ENCODE results near the gene FNDC3A.

Gene FNDC3A

DNA sequence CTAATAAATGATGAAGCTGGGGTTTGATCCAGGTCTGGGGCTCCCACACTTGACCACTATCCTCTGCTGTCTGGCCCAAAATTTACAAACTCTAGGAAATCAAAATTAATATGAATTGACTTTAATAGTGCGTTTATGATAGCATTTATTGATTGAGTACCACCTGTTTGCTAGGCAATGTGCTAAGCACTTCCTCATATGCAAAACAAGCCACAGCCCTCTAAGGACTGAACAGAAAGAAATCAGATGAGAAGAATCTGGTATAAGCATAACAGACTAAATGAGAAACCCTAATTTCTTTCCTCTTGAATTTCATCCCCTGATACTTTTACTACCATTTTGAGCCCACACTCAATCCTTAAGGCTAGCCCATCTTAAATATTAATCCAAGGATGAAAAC is 237.8 kb downstream of the FNDC3A start:
- DNase-seq (ENCODE audit: low read depth in 2 of 3, low spot score in 1 of 3), result no peak

DNA sequence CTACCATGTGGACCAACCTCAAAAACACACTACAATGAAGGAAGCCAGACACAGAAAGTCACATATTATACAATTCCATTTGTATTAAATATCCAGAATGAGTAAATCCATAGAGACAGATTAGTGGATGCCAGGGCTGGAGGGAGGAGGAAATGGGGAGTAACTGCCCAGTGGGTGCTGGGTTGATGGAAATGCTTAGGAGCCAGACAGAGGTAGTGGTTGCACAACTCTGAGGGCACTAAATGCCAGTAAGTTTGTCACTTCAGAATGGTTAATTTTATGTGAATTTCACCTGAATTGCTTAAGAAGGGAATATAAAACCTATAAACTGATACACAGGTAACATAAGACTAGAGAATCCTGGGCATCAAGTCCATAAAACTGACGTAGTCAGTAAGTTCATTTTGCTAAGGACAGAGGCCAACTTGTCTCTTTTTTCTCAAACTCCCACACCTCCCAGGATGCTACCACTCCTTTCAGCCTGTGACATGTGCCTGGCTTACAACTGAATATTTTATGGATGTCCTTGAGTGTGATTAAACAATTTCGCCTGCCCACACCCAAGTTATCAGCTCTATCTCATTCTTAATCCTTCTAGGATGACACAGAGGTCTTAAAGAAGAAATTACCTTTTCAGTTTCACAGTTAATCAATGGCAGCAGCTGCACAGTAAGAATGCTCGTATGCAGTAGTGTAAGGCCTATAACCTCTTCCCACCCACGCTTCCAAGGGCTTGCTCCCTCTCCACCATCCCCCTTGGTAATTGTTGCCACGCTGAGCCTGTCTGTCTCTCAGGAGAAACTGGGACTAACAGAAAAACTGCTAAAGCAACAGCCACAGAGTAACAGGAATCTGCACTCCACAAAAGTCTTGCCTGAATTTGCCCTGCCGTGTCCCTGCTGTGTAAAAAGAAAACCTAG is 238.5 kb downstream of the FNDC3A start:
- no peak for DNase-seq (ENCODE audit: low read depth in 2 of 3, low spot score in 1 of 3)

DNA sequence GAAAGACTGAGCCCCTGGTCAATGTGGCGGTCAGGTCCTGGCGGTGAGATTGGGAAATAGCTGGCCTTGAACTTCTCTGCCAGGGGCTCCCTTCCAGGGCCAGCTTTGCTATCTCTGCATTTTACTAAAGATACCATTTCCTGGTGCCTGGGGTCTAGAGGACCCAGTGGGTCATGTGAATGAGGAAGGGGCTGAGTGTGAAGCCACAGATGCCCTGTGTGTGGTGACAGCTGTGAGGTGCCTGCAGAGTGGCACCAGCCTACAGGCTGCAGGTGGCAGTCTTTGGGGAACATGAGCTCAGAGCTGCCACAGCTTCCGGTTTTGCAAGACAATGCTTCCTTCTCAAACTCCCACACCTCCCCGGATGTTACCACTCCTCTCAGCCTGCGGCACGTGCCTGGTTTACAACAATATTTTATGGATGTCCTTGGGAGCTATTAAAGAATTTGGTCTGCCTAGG is 239.2 kb downstream of the FNDC3A start:
- peak in 1 of 3 donors; percentile 15 for DNase-seq (ENCODE audit: low read depth in 2 of 3, low spot score in 1 of 3)

DNA sequence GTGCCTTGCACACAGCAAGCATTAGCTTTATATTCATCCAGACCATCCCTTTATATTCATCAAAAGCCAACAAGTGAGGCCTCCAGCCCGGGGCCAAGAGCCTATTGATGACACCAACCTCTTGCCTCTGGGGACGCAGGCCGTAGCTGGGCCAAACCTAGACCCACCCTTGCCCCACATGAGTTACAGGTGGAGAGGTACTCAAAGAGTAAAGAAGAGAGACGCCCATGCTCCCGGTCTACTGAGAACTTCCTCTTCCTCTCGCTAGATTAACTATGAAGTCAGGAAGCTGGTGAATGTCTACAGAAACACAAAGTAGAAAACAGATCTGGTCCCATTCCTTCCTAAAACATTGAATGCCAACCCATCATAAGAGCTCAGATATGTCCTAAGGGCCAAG is 240.6 kb downstream of the FNDC3A start:
- no peak for DNase-seq (ENCODE audit: low read depth in 2 of 3, low spot score in 1 of 3)

DNA sequence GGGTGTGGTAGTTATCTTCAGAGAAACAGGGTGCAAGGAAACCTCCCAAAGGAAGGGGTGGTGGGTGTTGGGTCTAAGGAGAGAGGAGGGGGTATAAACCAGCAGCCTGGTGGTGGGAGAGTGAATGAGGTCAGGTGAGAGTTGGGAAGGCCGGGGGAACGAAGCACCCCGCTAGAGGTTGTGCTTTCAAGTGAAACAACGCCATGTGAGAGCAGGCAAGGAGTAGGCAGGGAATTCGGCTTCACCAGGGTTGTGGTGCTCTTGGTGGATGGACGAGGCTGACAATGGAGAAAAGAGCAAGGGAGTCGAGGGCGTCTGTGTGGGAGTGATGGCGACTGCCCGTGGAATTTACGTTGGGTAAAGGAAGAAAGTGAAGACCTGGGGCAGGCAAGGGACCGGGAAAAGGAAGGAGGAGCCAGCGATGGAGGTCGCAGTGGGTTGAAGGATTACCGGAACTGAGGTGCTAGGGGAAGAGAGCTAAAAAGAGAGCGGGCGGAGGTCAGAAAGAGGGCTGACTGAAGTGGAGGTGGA is 242.3 kb downstream of the FNDC3A start:
- DNase-seq (ENCODE audit: low read depth in 2 of 3, low spot score in 1 of 3), result no peak

DNA sequence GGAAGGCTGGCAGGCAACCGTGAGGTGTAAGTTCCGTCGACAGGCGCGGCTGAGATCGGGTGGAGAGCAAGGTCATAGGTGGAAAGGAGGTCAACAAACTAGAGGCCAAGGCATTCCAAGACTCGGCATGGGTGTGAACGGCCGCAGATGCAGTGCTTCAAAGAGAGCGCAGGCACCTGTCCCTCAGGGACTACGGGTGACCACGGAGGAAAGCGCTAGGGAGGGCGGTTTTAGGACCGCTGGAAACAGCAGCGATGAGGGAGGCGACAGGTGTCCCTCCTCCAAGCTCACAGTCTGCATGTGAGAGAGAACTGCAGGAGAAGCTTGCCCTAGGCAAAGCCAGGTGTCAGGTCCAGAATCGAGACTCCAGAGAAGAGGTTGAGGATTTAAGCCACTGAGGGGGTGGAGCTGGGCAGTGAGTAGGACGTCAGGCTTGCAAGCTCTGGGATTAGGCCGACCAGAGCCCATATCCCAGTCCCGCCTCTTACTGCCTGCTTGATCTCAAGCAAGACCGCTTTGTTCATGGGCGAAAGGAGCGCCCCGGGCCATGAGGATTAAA is 242.9 kb downstream of the FNDC3A start:
- no peak for DNase-seq (ENCODE audit: low read depth in 2 of 3, low spot score in 1 of 3)

DNA sequence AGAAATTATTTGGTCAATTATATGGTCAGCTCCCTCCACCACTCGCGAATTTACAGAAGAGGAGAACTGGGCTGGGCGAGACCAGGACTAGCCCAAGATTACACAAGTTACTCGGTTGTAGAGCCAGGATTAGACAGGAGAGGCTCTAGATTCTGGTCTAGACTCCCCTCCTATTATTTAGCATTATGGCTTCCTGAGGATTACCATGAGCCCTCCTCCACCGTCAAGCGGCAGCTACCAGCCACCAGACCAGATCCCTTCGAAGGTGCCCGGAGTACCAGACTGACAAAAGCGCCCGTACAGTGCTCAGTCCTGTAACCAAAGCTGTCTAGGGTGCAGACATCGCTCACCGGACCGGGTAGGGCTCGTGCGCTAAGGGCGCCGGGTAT is 243.9 kb downstream of the FNDC3A start:
- no peak for DNase-seq (ENCODE audit: low read depth in 2 of 3, low spot score in 1 of 3)

DNA sequence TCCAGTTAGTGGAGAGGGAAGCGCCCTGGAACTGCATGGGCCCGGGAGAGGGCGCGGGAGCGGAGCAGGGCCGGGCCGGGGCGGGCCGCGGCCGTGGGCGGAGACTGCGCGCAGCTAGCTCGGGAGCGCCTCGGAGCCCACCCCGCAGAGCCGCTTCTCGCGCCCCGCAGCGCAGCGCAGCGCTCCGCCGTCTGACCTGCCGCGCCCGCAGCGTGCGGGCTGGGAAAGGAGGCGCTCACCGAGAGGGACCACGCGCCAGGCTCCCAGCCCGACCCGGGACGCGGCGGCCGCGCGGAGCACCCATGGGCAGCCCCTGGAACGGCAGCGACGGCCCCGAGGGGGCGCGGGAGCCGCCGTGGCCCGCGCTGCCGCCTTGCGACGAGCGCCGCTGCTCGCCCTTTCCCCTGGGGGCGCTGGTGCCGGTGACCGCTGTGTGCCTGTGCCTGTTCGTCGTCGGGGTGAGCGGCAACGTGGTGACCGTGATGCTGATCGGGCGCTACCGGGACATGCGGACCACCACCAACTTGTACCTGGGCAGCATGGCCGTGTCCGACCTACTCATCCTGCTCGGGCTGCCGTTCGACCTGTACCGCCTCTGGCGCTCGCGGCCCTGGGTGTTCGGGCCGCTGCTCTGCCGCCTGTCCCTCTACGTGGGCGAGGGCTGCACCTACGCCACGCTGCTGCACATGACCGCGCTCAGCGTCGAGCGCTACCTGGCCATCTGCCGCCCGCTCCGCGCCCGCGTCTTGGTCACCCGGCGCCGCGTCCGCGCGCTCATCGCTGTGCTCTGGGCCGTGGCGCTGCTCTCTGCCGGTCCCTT is 244.5 kb downstream of the FNDC3A start, which contains the start of gene MLNR:
Gene MLNR (plus strand): TSS at position 303 of the 820 bp plus-strand sequence. CDS start 0 bp downstream, at position 303.
- DNase-seq (ENCODE audit: low read depth in 2 of 3, low spot score in 1 of 3), result peak in 2 of 3 donors; percentile 24 to 32

DNA sequence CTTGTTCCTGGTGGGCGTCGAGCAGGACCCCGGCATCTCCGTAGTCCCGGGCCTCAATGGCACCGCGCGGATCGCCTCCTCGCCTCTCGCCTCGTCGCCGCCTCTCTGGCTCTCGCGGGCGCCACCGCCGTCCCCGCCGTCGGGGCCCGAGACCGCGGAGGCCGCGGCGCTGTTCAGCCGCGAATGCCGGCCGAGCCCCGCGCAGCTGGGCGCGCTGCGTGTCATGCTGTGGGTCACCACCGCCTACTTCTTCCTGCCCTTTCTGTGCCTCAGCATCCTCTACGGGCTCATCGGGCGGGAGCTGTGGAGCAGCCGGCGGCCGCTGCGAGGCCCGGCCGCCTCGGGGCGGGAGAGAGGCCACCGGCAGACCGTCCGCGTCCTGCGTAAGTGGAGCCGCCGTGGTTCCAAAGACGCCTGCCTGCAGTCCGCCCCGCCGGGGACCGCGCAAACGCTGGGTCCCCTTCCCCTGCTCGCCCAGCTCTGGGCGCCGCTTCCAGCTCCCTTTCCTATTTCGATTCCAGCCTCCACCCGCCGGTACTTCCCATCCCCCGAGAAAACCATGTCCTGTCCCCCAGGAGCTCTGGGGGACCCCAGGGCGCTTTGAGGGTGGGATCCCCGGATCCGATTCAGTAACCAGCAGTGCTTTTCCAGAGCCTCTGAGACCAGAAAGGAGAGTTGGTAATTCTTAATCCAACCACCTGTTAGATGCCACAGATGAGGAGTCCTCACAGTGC is 245.3 kb downstream of the FNDC3A start:
- no peak for DNase-seq (ENCODE audit: low read depth in 2 of 3, low spot score in 1 of 3)

DNA sequence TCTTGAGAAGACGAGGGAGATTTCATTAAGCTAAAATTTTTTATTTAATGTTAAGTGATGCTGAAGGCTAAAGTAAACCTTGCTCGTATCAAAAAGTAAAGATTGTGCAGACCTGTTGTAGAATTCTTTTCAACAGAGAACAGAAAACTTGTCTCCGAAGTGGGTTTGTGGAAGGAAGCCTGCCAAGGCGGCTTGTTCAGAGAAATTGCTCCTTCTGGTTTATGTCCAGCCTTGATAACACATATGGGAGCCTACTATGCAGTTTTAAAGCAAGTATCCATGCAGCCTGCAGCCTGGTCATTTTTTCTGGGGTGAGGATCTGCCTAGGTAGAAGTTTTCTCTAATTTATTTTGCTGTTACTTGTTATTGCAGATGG is 245.9 kb downstream of the FNDC3A start:
- DNase-seq (ENCODE audit: low read depth in 2 of 3, low spot score in 1 of 3), result no peak

DNA sequence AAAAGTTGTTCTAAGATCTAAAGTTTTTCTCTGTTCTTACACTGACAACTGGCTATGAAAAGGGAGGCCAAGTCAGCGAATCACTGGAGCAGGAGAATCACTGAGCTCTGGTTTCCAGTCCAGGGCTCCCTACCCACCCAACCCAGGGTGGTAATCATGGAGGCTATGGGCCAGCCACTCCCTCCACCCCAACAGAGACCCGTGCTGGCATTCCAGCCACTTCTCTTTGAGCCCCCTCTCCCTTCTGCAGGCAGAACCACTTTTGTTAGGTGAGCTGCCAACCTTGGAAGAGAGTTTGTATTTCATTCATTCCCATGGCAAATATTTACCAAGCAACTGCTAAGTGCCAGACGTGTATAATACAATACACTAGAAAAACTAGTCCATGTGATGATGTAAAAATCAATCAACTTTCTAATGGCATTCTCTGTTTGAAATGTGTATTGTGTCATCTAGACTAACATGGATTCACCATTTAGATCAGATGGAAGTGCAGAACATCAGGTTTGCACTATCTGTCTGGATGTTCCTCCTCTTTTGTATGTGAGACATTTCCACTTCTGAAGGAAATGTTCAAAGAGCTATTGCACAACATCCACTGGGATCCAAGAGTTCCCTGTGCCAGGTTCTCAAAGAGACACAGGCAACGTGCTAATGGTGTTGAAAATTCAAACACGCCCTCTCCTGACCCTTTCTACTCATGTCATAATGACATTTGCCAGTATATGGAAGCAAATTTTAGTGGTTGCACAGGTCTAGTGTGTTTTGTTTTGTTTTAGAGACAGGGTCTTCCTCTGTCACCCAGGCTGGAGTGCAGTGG is 249.7 kb downstream of the FNDC3A start:
- no peak for DNase-seq (ENCODE audit: low read depth in 2 of 3, low spot score in 1 of 3)

DNA sequence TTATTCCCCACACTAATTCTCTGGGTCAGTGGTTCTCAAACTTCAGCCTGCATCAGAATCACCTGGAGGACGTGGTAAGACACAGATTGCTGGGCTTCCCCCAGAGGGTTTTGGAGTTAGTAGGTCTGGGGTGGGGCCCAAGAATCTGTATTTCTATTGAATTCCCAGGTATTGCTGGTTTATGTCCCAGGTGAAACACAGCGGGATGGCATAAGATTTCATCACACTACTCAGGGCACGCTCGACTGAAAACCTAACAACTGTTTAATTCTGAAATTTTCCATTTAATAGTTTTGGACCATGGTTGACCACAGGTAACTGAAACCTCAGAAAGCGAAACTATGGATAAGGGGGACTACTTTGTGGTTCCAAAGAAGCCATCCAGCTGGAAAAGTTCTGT is 250.9 kb downstream of the FNDC3A start:
- DNase-seq (ENCODE audit: low read depth in 2 of 3, low spot score in 1 of 3), result no peak

DNA sequence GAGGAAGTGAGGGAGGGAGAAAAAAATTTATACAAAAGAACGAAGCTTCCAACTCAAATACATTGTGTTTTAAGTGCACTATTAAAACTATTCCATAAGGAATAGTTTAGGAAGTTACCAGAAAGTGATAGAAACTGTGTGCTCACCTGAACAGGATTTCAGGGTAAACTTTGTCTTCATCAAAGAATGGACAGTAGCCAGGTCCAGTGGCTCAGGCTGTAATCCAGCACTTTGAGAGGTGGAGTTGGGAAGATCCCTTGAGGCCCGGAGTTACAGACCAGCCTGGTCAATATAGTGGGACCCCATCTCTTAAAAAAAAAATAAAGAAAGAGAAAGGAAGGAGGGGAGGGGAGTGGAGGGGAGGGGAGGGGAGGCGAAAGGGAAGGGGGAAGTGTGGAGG is 259.0 kb downstream of the FNDC3A start:
- DNase-seq (ENCODE audit: low read depth in 2 of 3, low spot score in 1 of 3), result no peak

DNA sequence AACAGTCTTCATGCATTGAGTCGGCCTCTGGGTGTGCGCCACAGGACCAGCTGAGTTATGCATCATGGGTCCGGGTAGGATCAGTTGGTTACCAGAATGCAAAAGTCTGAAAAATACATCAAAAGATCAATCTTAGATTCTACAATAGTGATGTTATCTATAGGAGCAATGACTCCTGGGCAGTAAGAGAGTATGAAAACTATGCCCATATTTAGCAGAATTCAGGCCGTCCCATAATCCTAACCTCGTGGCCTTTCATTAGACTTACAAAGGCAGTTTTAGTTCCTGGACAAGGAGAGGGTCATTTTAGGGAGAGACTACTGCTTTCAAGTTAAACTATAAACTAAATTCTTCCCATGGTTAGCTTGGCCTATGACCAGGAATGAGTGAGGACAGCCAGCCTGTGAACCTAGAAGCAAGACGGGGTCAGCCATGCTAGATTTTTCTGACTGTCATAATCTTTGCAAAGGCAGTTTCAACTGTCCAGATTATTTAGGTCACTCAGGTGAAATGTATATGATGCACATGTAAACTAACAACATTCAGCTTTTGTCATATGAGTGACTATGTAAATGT is 260.2 kb downstream of the FNDC3A start:
- no peak for DNase-seq (ENCODE audit: low read depth in 2 of 3, low spot score in 1 of 3)

DNA sequence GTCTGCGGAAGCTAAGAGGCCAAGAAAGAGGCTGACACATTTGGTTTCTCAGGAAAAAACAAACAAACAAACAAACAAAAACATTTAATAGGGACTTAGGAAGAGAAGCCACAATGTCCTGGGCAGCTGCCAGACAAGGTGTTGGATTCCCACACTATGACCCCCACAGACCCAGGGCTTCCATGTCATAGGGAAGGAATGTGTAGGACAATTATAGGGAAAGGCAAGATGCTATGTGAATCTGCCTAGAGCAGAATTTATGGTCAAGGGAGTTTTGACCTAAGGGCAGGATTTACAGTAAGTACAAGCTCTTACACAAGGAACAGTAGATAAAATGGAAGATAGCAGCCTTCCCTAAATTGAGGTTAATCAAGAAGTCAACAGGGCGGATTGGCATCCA is 262.9 kb downstream of the FNDC3A start:
- no peak for DNase-seq (ENCODE audit: low read depth in 2 of 3, low spot score in 1 of 3)

DNA sequence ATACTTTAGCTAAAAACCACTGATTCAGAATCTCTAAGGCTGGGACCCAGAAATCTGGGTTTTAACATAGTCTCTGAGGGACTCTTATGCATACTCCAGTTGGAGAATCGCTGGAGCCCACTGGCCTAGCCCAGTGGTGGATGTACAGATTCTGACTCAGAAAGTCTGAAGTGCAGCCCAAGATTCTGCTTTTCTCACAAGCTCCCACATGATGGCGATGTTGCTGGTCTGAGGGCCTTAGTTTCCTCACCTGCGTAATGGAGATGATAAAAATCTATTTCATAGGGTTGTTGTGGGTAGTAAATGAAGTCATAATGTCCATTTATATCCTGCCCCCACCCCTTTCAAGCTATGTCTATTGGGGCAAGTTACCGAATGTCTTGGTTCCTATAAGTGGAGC is 264.3 kb downstream of the FNDC3A start:
- peak in 1 of 3 donors; percentile 24 for DNase-seq (ENCODE audit: low read depth in 2 of 3, low spot score in 1 of 3)

DNA sequence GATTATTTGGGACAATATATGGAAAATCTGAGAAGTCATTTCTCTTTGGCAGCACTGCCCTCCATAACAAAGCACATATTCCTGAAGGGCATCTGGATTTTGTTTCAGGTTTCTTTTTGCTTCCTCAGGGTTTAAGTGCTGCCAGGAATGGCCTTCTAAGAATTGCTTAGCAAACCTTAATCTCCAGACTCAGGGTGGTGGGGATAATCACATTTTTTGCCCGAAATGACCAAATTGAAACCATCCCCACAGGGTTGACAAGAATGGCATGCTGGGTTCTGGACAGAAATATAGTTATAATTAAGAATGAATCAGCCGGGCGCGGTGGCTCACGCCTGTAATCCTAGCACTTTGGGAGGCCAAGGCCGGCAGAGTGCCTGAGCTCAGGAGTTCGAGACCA is 265.6 kb downstream of the FNDC3A start:
- DNase-seq (ENCODE audit: low read depth in 2 of 3, low spot score in 1 of 3), result no peak

DNA sequence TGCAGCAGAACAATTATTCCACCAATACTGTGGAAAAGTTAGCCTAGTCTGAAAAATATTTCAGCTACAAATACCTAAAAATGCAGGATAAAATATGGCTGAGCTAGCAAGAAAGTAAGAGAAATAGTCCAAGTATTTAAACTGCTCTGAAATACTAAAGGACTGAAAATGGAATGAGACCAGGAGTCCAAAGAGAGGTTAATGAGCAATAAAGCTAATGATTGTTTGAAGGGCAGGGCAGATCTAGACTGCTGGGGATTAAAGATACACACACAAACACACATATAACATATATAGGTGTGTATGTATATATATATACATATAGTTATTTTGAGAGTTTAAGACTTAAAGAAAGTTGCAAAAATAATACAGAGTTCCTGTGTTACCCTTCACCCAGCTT is 269.4 kb downstream of the FNDC3A start:
- DNase-seq (ENCODE audit: low read depth in 2 of 3, low spot score in 1 of 3), result no peak

DNA sequence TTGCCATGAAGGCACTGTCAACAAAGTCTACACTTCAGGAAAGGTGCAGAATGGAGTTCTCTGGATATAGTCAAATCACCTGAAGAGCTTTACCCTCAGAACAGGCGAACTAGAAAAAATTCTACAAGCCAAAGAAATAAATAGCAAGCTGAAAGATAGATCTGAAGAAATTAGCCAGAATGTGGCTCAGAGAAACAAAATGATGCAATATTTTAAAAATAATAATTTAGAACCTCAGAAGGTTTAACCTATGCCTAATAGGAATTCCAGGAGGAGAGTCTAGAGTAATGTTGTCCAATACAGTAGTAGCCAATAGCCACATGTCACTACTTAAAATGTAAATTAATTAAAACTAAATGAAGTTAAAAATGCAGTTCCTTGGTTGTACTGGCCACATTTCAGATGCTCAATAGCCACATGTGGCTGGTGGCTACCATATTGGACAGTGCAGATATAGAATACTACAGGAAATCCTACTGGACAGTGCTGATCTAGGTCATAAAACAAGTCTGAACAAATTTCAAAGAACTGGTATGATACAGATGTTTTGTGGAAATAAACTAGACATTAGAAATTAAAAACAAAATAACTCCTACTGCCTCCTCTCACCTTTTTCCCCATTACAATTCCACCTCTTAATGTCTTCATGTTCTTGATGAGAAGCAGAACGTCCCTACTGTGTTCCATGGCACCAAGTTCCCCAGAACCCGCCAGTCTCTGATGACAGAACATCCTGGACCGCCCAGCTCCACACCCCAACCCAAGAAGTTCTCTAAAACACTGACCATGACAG is 271.3 kb downstream of the FNDC3A start:
- no peak for DNase-seq (ENCODE audit: low read depth in 2 of 3, low spot score in 1 of 3)

Measured in stimulated activated CD4-positive, alpha-beta T cell treated with anti-CD3 and anti-CD28 coated beads, Interleukin-12 subunit alpha, Interleukin-12 subunit beta, amount 100 ng/mL, for 48 hours (primary cell).